ENCODE results near the gene SOX8. TPM values are rescaled to one million over a fixed set of nuclear protein-coding genes. Genes with fewer than 3 reads are reported as not detected.

SOX8 gene
- polyA plus RNA-seq, 1 experiment = 0.04 TPM

- no peak for DNase-seq (ENCODE audit: low read depth)
- CTCF ChIA-PET = no interaction called here
Measured at GRCh38 chr16:977896-978295, 3.7 kb upstream of the SOX8 start.

GRCh38 chr16:978403-978802, 3.2 kb upstream of the SOX8 start:
- ChIA-PET POLR2A (no interaction called here), CTCF (no interaction called here)
- Histone ChIP-seq H3K27me3 (ENCODE audit: control insufficient read depth, insufficient read depth, low read length) (peaks cover 21% of the 10 kb centered on the region), H3K4me3 (ENCODE audit: low read depth, low read length) (no peak overlapping the region), H3K36me3 (ENCODE audit: control insufficient read depth, insufficient read depth, low read length) (no peaks in the 10 kb centered on the region)
- no peak for TF ChIP-seq CTCF (IDR thresholded peaks at IDR 0.05; ENCODE audit: insufficient read depth, low read depth, low read length)
- DNase-seq (ENCODE audit: low read depth) = no peak

More at GRCh38 chr16:977896-978295, 3.7 kb upstream of the SOX8 start:
- Histone ChIP-seq H3K4me3 (ENCODE audit: low read depth, low read length) (no peak overlapping the region), H3K27me3 (ENCODE audit: control insufficient read depth, insufficient read depth, low read length) (peaks cover 18% of the 10 kb centered on the region), H3K36me3 (ENCODE audit: control insufficient read depth, insufficient read depth, low read length) (no peaks in the 10 kb centered on the region)
- no peak for TF ChIP-seq CTCF (IDR thresholded peaks at IDR 0.05; ENCODE audit: insufficient read depth, low read depth, low read length)
- POLR2A ChIA-PET = no interaction called here

- H3K27me3 ChIP-seq (ENCODE audit: control insufficient read depth, insufficient read depth, low read length) = peaks cover 23% of the 10 kb centered on the region
- POLR2A ChIA-PET = no interaction called here
- CTCF ChIA-PET = no interaction called here
Measured at GRCh38 chr16:979147-979546, 2.4 kb upstream of the SOX8 start.

GRCh38 chr16:979859-980594, 1.5 kb upstream of the SOX8 start:
- no peak for TF ChIP-seq CTCF (IDR thresholded peaks at IDR 0.05; ENCODE audit: insufficient read depth, low read depth, low read length)
- CTCF ChIA-PET = interaction anchor here (1.5 kb wide), 1 partner anchor 268 kb away, joined by 3 read pairs; no protein-coding TSS in a partner anchor
- POLR2A ChIA-PET = no interaction called here
- Histone ChIP-seq H3K36me3 (ENCODE audit: control insufficient read depth, insufficient read depth, low read length) (no peaks in the 10 kb centered on the region), H3K27me3 (ENCODE audit: control insufficient read depth, insufficient read depth, low read length) (peaks cover 21% of the 10 kb centered on the region), H3K4me3 (ENCODE audit: low read depth, low read length) (peak overlapping the region; percentile 46)
- DNase-seq (ENCODE audit: low read depth) = no peak

More at GRCh38 chr16:979147-979546, 2.4 kb upstream of the SOX8 start:
- no peak for TF ChIP-seq CTCF (IDR thresholded peaks at IDR 0.05; ENCODE audit: insufficient read depth, low read depth, low read length)
- DNase-seq (ENCODE audit: low read depth) = no peak
- H3K4me3 ChIP-seq (ENCODE audit: low read depth, low read length) = no peak overlapping the region
- H3K36me3 ChIP-seq (ENCODE audit: control insufficient read depth, insufficient read depth, low read length) = no peaks in the 10 kb centered on the region

GRCh38 chr16:980595-980854, 1.0 kb upstream of the SOX8 start:
- Histone ChIP-seq H3K4me3 (ENCODE audit: low read depth, low read length) (peak overlapping the region; percentile 46), H3K36me3 (ENCODE audit: control insufficient read depth, insufficient read depth, low read length) (no peaks in the 10 kb centered on the region), H3K27me3 (ENCODE audit: control insufficient read depth, insufficient read depth, low read length) (peaks cover 20% of the 10 kb centered on the region)
- DNase-seq (ENCODE audit: low read depth) = no peak
- CTCF ChIA-PET = interaction anchor here (1.4 to 1.5 kb wide), 2 partner anchors 15 to 268 kb away, joined by 3 to 4 read pairs; no protein-coding TSS in a partner anchor
- POLR2A ChIA-PET = no interaction called here
- no peak for TF ChIP-seq CTCF (IDR thresholded peaks at IDR 0.05; ENCODE audit: insufficient read depth, low read depth, low read length)
